SHP77 (cell line): Measurements from ENCODE around the gene SESN2.

ENCODE experiments used
- DNase-seq, 2 experiments: peaks; one replicate each; lab custom pipeline; 2025; lab: John Stamatoyannopoulos, UW

Gene SESN2

GRCh38 chr1:28259252-28259933 is at the start of gene SESN2:
Gene SESN2, plus strand, starts transcription at chr1:28259518. Its CDS starts 330 bp downstream, at chr1:28259848.
- peak; percentile 96 for DNase-seq

- DNase-seq: no peak
Observed at GRCh38 chr1:28209700-28210099, 49.6 kb upstream of the SESN2 start.

GRCh38 chr1:28213315-28213714 is 46.0 kb upstream of the SESN2 start:
- no peak for DNase-seq

- no peak for DNase-seq
Observed at GRCh38 chr1:28229089-28229488, 30.2 kb upstream of the SESN2 start.

- DNase-seq: no peak
Observed at GRCh38 chr1:28229996-28230395, 29.3 kb upstream of the SESN2 start.

GRCh38 chr1:28232558-28233263 is 26.6 kb upstream of the SESN2 start, which contains the start of gene DNAJC8:
Gene DNAJC8, minus strand, starts transcription at chr1:28233029. Its CDS starts 31 bp downstream, at chr1:28232998.
- peak; percentile 90 to 96 for DNase-seq

- no peak for DNase-seq
Observed at GRCh38 chr1:28233264-28233606, 26.1 kb upstream of the SESN2 start.

GRCh38 chr1:28235755-28236655 is 23.3 kb upstream of the SESN2 start, which contains the start of gene ATP5IF1:
Gene ATP5IF1, plus strand, starts transcription at chr1:28236124. Its CDS starts 60 bp downstream, at chr1:28236184.
- DNase-seq: peak; percentile 97 to 98

- no peak for DNase-seq
Observed at GRCh38 chr1:28236656-28237322, 22.5 kb upstream of the SESN2 start.

- no peak for DNase-seq
Observed at GRCh38 chr1:28239004-28239403, 20.3 kb upstream of the SESN2 start.

GRCh38 chr1:28240024-28240423 is 19.3 kb upstream of the SESN2 start:
- no peak for DNase-seq

GRCh38 chr1:28241638-28242241 is 17.6 kb upstream of the SESN2 start:
- no peak for DNase-seq

- DNase-seq: no peak
Observed at GRCh38 chr1:28243685-28244311, 15.5 kb upstream of the SESN2 start.

GRCh38 chr1:28244549-28245251 is 14.6 kb upstream of the SESN2 start:
- no peak for DNase-seq

GRCh38 chr1:28246427-28246832 is 12.9 kb upstream of the SESN2 start:
- peak in 1 of 2 experiments; percentile 15 for DNase-seq

- no peak for DNase-seq
Observed at GRCh38 chr1:28247612-28248272, 11.6 kb upstream of the SESN2 start.

- DNase-seq: peak; percentile 62 to 64
Observed at GRCh38 chr1:28248273-28249012, 10.9 kb upstream of the SESN2 start.

- peak; percentile 8 to 29 for DNase-seq
Observed at GRCh38 chr1:28249013-28249865, 10.1 kb upstream of the SESN2 start.
